Panc1 (cell line): ENCODE measurements around the gene WDR93. TPM values are rescaled to one million over a fixed set of nuclear protein-coding genes. Genes with fewer than 3 reads are reported as not detected.

ENCODE experiments used
- ATAC-seq: fragments of 200-7000 bp; cut with Tn5 transposase; 2 replicates; pipeline ENCODE4 v1.9.1; 2020; ENCODE audit warnings: mild to moderate bottlenecking, moderate library complexity
- BruUV-seq: library from RNA; stranded (reverse); fragments of 400-500 nt; replicated peaks from 2 replicates; lab custom pipeline; 2021; lab: Mats Ljungman, UMichigan
- CTCF ChIA-PET: fragments of 300-600 bp; sonication (Branson Sonifier 250); formaldehyde crosslinking; loops from one replicate; lab custom pipeline; 2022; ENCODE audit warnings: antibody characterized with exemption; lab: Charles Lee
- POLR2A ChIA-PET: fragments of 300-600 bp; sonication (Branson Sonifier 250); formaldehyde crosslinking; loops from one replicate; lab custom pipeline; 2022; ENCODE audit warnings: antibody characterized with exemption; lab: Charles Lee
- DNase-seq: peaks from one replicate; pipeline ENCODE4 v3.0.0-alpha.2; 2010; ENCODE audit warnings: low read depth, low spot score
- H3K27ac ChIP-seq: 2 replicates; pipeline ENCODE4 v1.5.1; 2011; ENCODE audit warnings: mild to moderate bottlenecking, low read length, inconsistent platforms
- H3K27me3 ChIP-seq: fragments of 200-500 bp; sonication (Bioruptor generic); 2 replicates; pipeline ENCODE4 v1.6.0; 2014; ENCODE audit warnings: low read length, inconsistent platforms; ENCODE audit not compliant: control insufficient read depth, insufficient read depth
- H3K36me3 ChIP-seq: fragments of 200-500 bp; sonication (Bioruptor generic); 2 replicates; pipeline ENCODE4 v1.5.1; 2014; ENCODE audit warnings: inconsistent platforms, mild to moderate bottlenecking, low read length, moderate library complexity; ENCODE audit not compliant: control insufficient read depth, insufficient read depth
- H3K4me1 ChIP-seq: 2 replicates; pipeline ENCODE4 v1.5.1; 2011; ENCODE audit warnings: inconsistent platforms, mild to moderate bottlenecking, low read length, moderate library complexity; ENCODE audit not compliant: control insufficient read depth, insufficient read depth
- H3K4me3 ChIP-seq, 2 experiments: 2 replicates each; pipeline ENCODE4 v1.5.1; 2011 to 2012; ENCODE audit warnings: low read depth in 2 of 2, low read length in 2 of 2, mild to moderate bottlenecking in 2 of 2, inconsistent platforms in 1 of 2, moderate library complexity in 1 of 2
- H3K9me3 ChIP-seq: fragments of 200-500 bp; sonication (Bioruptor generic); 2 replicates; pipeline ENCODE4 v1.5.1; 2014; ENCODE audit warnings: low read depth, mild to moderate bottlenecking, inconsistent platforms, low read length, moderate library complexity; ENCODE audit not compliant: control insufficient read depth, insufficient read depth
- POLR2AphosphoS5 ChIP-seq: IDR thresholded peaks from 2 replicates; pipeline ENCODE4 v1.6.1; 2012; ENCODE audit warnings: mild to moderate bottlenecking, low read depth, low read length, moderate library complexity
- SIN3A ChIP-seq: IDR thresholded peaks from 2 replicates; pipeline ENCODE4 v1.6.1; 2012; ENCODE audit warnings: low read depth, mild to moderate bottlenecking, low read length, moderate library complexity, borderline replicate concordance; ENCODE audit not compliant: insufficient read depth
- TCF7L2 ChIP-seq: IDR thresholded peaks from 2 replicates; pipeline ENCODE4 v1.6.1; 2011; ENCODE audit warnings: mild to moderate bottlenecking, low read depth, low read length, inconsistent platforms
- in situ Hi-C: cut with HindIII; loops from 2 replicates; pipeline ENCODE4 v1.10.0; 2016; ENCODE audit warnings: low sequenced_read_pairs, low pct_unique_long_range_greater_than_20kb
- intact Hi-C: fragments of 100-400 bp; cut with micrococcal nuclease; formaldehyde crosslinking; loops from one replicate; pipeline ENCODE4 v1.10.0; 2022; ENCODE audit not compliant: unreplicated experiment
- total RNA-seq: library from RNA; stranded (reverse); gene quantifications from one replicate; pipeline ENCODE4 v1.2.1, GENCODE V29; 2021; ENCODE audit not compliant: unreplicated experiment
- TF ChIP-seq, protein P1 (sequence below), 2 experiments: IDR thresholded peaks; 2 replicates each; pipeline ENCODE4 v1.6.1; 2011 to 2012; ENCODE audit warnings: low read depth in 2 of 2, control low read depth in 1 of 2, low read length in 1 of 2, mild to moderate bottlenecking in 1 of 2, moderate library complexity in 1 of 2; ENCODE audit not compliant: insufficient read depth in 1 of 2
- TF ChIP-seq, protein P2 (sequence below): fragments of 450-650 bp; IDR thresholded peaks from 2 replicates; pipeline ENCODE4 v1.5.1; 2017; ENCODE audit warnings: mild to moderate bottlenecking

WDR93 gene
- total RNA-seq, 1 experiment from 2014 or later, result 0.18 TPM

DNA sequence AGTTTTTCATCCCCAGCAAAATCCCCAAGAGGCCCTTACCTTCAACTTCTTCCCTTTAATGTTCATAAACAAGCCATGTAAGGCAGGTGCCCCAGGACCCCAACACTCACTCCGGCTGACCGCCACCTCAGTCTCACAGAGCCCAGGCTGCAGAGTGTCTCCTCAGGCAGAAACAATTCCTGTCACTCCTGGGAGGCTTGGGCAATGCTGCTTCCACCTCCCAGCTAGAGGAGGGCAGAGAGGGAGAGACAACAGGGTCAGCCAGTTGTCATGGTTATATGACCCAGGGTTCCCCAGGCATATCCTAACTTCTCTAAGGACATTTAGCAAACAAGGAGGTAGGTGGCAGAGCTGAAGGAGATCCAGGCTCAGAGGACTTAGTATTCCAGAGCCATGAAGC, 11.4 kb upstream of the WDR93 start, which contains the start of gene PLIN1:
Gene PLIN1, minus strand, starts transcription at position 156 of the 400 bp plus-strand sequence. CDS start 1,878 bp downstream, outside the sequence.
- in situ Hi-C loops (no loop called here), intact Hi-C loops (no loop called here)
- POLR2A ChIA-PET, result no interaction called here
- TF ChIP-seq, protein P1, sequence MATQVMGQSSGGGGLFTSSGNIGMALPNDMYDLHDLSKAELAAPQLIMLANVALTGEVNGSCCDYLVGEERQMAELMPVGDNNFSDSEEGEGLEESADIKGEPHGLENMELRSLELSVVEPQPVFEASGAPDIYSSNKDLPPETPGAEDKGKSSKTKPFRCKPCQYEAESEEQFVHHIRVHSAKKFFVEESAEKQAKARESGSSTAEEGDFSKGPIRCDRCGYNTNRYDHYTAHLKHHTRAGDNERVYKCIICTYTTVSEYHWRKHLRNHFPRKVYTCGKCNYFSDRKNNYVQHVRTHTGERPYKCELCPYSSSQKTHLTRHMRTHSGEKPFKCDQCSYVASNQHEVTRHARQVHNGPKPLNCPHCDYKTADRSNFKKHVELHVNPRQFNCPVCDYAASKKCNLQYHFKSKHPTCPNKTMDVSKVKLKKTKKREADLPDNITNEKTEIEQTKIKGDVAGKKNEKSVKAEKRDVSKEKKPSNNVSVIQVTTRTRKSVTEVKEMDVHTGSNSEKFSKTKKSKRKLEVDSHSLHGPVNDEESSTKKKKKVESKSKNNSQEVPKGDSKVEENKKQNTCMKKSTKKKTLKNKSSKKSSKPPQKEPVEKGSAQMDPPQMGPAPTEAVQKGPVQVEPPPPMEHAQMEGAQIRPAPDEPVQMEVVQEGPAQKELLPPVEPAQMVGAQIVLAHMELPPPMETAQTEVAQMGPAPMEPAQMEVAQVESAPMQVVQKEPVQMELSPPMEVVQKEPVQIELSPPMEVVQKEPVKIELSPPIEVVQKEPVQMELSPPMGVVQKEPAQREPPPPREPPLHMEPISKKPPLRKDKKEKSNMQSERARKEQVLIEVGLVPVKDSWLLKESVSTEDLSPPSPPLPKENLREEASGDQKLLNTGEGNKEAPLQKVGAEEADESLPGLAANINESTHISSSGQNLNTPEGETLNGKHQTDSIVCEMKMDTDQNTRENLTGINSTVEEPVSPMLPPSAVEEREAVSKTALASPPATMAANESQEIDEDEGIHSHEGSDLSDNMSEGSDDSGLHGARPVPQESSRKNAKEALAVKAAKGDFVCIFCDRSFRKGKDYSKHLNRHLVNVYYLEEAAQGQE (IDR thresholded peaks at IDR 0.05; ENCODE audit: insufficient read depth in 1 of 2, low read depth in 2 of 2, low read length in 1 of 2), result no peak
- TF ChIP-seq SIN3A, result no peak
- TF ChIP-seq, protein P2, sequence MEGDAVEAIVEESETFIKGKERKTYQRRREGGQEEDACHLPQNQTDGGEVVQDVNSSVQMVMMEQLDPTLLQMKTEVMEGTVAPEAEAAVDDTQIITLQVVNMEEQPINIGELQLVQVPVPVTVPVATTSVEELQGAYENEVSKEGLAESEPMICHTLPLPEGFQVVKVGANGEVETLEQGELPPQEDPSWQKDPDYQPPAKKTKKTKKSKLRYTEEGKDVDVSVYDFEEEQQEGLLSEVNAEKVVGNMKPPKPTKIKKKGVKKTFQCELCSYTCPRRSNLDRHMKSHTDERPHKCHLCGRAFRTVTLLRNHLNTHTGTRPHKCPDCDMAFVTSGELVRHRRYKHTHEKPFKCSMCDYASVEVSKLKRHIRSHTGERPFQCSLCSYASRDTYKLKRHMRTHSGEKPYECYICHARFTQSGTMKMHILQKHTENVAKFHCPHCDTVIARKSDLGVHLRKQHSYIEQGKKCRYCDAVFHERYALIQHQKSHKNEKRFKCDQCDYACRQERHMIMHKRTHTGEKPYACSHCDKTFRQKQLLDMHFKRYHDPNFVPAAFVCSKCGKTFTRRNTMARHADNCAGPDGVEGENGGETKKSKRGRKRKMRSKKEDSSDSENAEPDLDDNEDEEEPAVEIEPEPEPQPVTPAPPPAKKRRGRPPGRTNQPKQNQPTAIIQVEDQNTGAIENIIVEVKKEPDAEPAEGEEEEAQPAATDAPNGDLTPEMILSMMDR, result no peak
- no peak for TF ChIP-seq TCF7L2
- TF ChIP-seq POLR2AphosphoS5, result no peak
- H3K4me1 ChIP-seq, result peaks cover 9% of the 10 kb centered on the region; the same call in 1 of the 2 replicates
- H3K27me3 ChIP-seq, result no peaks in the 10 kb centered on the region
- H3K4me3 ChIP-seq, result no peak within 1 kb of the TSS
- H3K36me3 ChIP-seq, result no peaks in the 10 kb centered on the region
- no peak for ATAC-seq
- BruUV-seq, result no TSS peak
- CTCF ChIA-PET, result no interaction called here
- no peak within 1 kb of the TSS for H3K27ac ChIP-seq
- no peak for DNase-seq
- no peaks in the 10 kb centered on the region for H3K9me3 ChIP-seq

DNA sequence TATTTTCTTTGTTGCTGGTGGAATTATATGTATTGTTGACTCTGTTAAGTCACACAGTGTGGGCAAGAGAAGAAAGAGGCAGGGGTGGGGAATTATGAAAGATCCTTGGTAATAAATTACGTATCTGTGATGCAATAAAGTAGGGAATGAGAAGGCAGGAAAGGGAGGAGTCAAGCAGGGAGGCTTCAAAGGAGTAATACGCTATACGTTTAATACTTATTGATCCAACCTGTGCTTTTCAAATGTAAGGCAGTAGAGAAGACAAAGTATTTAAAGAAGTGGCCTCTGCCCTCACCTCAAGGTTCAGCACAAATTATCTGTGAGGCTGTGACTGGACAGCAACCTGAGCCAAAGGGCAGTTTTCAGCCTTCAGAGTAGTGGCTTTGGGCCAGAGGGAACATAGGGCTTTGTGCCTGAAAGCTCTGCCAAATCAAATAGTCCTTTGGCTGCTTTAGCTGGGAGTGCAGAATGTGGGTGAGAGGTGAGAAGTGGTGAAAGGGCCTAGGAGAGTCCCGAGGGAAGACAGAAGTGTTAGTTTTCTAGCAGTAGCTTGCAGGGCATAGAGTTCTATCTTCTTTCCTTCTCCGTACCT, 10.2 kb upstream of the WDR93 start:
- TF ChIP-seq, protein P2, result no peak
- TF ChIP-seq TCF7L2, result 0 out of 2 replicates have a peak, but pooled peaks have one; percentile 43
- TF ChIP-seq, protein P1 (IDR thresholded peaks at IDR 0.05; ENCODE audit: insufficient read depth in 1 of 2, low read depth in 2 of 2, low read length in 1 of 2), result peak in 1 of 2 experiments; percentile 43; a peak in 1 of 4 replicates
- in situ Hi-C loops, result no loop called here
- BruUV-seq, result no TSS peak
- no peak for DNase-seq
- Histone ChIP-seq H3K27me3 (no peaks in the 10 kb centered on the region), H3K4me3 (no peak overlapping the region), H3K4me1 (peaks cover 9% of the 10 kb centered on the region; the same call in 1 of the 2 replicates), H3K36me3 (no peaks in the 10 kb centered on the region), H3K9me3 (no peaks in the 10 kb centered on the region), H3K27ac (no peak overlapping the region)
- peak; percentile 78 for ATAC-seq
- intact Hi-C loops, result no loop called here
- CTCF ChIA-PET, result no interaction called here
- POLR2A ChIA-PET, result no interaction called here
